GM21825 (cell line): Measurements from ENCODE around the gene ADCY9.
"Not testable (repeated sequence)": the region's sequence is repeated elsewhere in the genome, so short reads cannot be mapped to it uniquely, and the experiment has no call there.

Source experiments
- ATAC-seq: cut with Tn5 transposase; IDR thresholded peaks from one replicate; pipeline ENCODE4 v1.9.1; 2021; ENCODE audit warnings: mild to moderate bottlenecking, moderate library complexity; ENCODE audit not compliant: unreplicated experiment

Gene ADCY9

DNA sequence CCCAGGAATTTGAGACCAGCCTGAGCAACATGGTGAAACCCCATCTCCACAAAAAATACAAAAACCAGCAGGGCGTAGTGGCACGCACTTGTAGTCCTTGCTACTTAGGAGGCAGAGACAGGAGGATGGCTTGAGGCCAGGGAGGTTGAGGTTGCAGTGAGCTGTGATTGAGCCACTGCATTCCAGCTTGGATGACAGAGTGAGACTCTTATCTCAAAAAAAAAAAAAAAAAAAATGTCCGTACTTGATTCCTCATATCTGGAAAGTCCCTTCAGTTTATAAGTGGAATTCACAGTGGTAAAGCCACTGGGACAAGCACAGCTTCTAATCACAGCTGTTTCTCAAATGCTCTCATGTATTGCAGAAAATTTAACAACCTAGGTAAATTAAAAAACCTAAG is 157.1 kb downstream of the ADCY9 start:
- ATAC-seq, result no peak

- no peak for ATAC-seq
These were observed 158.8 kb downstream of the ADCY9 start for GRCh38 chr16:3957344-3957980.

DNA sequence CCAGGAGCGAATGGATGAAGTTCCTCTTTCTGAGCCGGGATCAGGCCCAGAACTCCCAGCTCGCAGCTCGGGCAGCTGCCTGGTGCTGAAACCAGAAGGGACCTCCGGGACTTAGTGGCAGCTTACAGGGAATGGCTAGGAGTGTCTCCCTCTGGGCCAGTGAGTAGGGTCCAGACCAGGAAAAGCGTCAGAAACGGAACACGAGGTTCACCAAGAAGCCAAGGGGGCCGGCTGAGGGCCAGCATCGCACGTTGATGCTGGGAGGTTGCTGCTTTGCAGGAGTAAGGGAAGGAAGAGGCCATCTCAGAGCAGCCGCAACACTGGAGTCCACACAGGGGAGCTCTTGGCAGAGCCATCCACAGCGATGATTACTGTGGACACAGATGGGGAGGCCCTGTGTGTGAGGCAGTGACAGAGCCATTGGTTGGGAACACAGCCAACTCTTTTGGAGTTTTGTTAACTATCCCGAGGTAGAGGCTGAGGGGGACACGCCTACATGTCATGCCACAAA is 161.8 kb downstream of the ADCY9 start:
- no peak for ATAC-seq

- no peak for ATAC-seq
These were observed 162.4 kb downstream of the ADCY9 start for GRCh38 chr16:3953728-3954410.

- ATAC-seq, result no peak
These were observed 163.5 kb downstream of the ADCY9 start for GRCh38 chr16:3952737-3953131.

DNA sequence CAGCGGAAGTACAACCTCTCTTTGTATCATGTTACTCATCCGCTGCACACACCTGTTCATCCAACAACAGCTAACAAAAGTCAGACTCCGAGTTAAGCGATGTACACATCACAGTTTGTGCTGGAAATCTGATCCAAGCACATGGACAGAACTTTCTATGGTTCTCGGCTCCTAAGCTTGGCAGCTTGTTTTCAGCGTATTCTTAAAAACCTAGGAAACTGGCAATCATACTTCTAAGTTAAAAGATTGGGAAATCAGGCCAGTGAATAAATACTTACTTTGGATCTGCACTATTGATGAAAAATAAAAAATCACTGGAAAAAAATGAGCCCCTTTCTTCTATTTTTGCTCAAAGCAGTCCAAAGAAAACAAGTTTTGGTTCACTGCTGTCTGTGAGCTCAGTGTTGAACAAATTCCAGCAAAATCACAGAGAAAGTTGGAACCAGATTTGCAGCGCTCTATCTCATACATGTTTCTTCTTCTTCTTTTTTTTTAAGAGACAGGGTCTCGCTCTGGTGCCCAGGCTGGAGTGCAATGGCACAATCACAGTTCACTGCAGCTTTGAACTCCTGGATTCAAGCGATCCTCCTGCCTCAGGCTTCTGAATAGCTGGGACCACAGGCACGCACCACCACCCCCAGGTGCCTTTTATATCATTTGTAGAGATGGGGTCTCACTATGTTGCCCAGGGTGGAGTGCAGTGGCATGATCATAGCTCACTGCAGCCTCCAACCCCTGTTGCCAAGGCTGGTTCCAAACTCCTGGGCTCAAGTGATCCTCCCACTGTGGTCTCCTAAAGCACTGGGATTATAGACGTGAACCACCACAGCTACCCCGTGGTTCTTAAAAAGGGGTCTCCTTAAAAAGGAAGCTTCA is 164.1 kb downstream of the ADCY9 start:
- ATAC-seq, result no peak

DNA sequence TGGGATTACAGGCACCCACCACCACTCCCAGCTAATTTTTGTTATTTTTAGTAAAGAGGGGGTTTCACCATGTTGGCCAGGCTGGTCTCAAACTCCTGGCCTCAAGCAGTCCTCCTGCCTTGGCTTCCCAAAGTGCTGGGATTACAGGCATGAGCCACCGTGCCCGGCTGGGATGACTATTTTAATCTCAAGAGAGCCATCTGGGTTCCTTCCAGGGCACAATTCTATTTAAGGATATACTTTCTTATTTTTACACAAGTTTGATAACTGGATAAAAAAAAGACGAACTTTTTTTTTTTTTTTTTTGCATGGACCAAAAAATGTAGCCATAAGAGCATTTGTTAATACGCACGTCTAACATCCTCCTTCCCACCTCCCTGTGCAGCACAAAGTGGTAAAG is 164.9 kb downstream of the ADCY9 start:
- ATAC-seq, result not testable (repeated sequence)

DNA sequence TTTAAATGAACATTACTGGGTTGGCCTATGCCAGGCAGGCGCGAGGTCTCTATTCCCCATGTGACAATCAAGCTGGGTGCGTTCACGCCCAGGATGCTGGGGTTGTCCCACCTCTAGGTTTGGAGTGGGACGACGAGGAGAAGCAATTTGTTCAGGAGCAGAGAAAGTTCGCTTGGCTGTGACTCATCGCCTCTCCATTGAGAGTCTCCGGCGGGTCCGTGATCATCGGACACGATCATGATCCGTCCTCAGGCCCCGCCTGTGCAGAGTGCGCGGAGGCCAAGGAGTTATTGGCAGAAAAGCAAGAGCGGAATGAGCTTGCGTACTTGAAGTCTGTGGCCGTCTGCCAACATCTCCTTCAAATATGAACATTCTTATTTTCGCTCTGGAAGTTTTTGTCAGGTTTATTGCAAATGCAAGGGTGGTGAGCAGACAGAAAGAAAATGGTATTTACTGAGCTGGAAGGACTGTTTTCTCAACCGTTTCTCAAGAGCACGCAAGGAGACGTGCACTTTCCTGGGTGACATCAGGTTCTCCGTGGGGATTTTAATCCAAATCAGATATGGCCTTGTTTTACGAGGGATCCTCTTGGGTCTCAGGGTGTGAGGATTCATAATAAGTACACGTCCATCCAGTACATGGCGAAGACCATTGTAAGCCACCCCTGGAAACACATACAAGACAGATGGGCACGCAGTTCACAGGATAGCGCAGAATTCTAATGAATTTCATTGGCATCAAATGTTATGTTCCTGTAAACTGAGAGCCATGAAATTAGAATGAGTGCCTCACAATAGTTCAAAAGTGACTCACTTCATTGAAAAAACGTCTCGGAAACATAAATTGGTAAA is 165.7 kb downstream of the ADCY9 start:
- no peak for ATAC-seq

DNA sequence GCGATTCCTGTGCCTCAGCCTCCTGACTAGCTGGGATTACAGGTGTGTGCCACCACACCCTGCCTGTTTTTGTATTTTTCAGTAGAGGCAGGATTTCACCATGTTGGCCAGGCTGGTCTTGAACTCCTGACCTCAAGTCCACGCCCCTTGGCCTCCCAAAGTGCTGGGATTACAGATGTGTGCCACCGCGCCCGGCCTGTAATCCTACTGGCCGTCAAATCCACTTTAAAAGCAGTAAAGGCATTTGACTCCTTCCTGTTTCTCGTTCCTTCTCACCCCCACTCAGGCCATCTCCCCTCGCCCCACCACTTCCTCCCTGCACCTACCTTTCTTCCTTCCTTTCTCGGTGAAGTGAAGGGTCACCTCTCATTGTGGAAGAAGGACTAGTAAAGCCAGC is 166.3 kb downstream of the ADCY9 start:
- ATAC-seq, result no peak

DNA sequence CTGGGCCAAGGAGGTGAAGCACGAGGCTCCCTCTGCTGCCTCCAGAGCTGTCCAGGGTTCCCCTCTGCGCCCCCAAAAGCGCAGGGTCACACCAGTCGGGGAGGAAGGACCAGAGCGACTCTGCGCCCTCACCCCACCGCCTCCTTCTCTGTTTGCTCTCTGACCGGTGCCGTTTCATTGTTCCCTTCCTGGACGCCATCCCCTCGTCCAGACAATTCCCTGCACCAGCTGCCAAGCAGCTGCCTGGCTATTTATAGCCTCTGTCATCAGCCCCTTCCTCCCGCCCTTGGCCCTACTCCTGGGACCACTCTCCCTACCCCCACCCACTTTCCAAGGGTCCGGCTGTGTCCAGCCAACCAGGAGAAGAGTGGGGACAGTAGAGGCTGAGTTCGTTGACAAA is 167.0 kb downstream of the ADCY9 start:
- ATAC-seq, result no peak

GRCh38 chr16:3948378-3948995 is 167.8 kb downstream of the ADCY9 start:
- ATAC-seq, result no peak

DNA sequence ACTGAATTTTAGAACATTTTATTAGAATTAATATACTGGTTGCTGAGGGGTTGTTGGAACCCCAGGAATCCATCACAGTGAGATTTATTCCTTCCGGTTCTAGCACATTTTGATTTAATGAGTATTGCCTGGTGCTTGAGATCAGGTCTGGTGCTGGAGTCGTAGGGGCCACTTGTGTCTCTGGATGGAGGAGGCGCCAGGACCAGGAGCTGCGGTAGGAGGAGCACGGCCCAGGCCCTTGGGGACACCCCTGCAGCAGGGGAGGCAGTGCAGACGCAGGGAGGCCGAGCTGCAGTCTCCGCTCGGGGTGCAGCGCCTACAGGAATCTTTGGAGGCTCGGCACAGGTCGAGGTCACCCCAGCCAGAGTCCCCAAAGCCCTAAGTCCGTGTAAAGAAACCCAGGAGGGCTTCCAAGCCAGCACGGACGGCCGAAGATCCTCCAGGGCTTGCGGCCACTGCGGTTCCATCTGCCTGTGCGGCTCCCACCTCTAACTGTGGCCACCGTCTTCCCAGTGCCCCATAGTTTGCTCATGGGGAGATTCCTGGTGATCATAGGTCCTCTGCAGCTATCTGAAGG is 169.6 kb downstream of the ADCY9 start:
- ATAC-seq, result no peak

DNA sequence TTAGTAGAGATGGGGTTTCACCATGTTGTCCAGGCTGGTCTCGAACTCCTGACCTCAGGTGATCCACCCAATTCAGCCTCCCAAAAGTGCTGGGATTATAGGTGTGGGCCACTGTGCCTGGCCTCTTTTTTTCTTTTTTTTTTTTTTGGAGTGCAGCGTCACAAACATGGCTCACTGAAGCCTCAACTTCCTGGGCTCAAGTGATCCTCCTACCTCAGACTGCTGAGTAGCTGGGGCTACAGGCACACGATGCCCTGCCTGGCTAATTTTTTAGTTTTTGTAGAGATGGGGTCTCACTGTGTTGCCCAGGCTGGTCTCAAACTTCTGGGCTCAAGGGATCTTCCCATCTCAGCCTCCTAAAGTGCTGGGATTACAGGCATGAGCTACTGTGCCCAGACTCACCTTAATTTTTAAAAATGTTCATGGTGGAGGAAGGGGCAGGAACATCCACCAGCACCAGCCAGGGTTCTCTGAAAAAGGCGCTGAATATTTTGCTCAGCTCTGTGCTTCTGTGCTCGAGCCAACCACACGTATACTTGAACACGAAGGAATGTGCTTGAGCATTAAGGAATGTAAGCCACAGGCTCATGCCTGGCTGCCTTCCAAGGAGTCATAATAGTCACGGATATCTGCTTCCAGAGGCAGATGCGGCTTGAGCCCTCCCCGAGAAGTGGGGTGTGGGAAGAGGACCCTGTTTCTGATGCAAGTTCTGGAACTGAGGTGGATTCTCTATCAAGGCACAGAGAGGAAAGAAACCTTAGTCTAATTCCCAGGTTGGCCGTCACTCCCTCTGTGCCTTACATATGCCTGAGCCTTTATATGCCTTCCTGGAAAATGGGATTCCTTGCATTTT is 170.3 kb downstream of the ADCY9 start:
- ATAC-seq, result no peak

DNA sequence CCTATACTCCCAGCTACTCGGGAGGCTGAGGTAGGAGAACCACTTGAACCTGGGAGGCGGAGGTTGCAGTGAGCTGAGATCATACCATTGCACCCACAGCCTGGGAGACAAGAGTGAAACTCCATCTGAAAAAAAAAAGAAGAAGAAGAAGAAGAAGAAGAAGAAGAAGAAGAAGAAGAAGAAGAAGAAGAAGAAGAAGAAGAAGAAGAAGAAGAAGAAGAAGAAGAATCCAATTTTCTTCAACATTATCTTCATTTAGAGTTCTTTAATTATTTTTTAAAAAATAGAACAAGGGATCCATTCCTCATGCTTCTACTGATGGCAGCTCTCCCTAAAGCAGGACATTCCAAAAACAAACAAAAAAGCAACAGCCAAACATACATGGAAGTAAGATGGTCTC is 171.8 kb downstream of the ADCY9 start:
- ATAC-seq, result not testable (repeated sequence)

DNA sequence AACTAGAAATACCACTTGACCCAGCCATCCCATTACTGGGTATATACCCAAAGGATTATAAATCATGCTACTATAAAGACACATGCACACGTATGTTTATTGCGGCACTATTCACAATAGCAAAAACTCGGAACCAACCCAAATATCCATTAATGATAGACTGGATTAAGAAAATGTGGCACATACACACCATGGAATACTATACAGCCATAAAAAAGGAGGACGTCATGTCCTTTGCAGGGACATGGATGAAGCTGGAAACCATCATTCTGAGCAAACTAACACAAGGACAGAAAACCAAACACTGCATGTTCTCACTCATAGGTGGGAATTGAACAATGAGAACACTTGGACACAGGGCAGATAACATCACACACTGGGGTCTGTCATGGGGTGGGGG is 174.1 kb downstream of the ADCY9 start:
- ATAC-seq, result not testable (repeated sequence)

DNA sequence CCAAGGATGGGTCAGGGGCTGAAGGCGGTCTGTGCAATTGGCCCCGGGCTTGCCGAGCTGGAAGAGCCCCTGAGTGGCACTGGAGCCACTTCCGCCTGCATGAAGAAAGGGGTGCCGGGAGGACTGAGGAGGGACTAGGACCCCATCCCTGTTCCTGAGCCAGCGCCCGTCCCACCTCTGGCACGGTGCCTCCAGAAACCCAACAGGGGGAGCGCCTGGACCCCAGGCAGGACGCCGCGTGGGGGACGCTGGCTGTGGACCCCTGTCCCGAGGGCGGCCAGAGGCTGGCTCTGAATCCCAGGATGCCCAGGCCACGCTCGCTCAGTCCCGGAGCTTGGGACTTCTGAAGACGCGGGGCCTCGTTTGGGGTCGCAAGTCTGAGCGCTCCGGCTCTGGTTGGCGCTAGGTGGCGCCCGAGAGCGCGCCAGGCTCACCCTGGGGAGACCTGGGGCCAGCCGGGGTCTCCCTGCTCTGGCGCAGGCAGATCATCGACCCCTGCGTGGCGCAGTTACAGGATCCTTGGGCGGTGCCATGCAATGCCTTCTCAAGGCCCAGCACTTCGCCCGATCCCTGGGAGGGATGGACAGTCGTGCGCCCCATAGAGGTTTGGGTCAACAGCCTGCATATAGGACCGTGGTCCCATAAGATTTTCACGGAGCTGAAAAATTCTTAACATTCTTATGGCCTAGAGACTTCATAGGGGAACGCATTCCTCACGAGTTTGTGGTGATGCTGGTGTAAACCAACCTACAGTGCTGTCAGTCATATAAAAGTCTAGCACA is 177.2 kb downstream of the ADCY9 start:
- ATAC-seq, result no peak

DNA sequence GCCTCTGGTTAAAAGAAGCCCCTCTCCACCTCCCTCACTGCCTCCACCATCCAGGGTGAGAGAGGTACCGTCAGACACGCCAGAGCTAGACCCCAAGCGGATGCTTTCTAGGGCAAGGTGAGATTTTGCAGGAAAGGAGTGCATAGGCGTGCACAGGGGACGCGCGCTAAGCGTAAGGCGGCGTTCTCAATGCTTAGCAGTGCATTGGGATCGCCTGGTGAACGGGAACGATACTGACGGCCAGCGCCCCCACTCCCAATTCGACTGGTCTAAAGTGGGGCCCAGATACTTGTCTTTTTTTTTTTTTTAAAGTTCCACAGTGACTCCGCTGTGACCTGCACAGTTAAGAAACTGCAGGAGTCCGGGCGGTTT is 177.8 kb downstream of the ADCY9 start:
- ATAC-seq, result no peak
